NCI-H146 treated with DMSO at 0.1 percent for 48 hours (cell line): ENCODE results near the gene TNPO3.
"Not testable (repeated sequence)": the region's sequence is repeated elsewhere in the genome, so short reads cannot be mapped to it uniquely, and the experiment has no call there.

Source experiments
- DNase-seq: peaks from one replicate; lab custom pipeline; 2025; ENCODE audit not compliant: unreplicated experiment; lab: John Stamatoyannopoulos, UW

Gene TNPO3

DNA sequence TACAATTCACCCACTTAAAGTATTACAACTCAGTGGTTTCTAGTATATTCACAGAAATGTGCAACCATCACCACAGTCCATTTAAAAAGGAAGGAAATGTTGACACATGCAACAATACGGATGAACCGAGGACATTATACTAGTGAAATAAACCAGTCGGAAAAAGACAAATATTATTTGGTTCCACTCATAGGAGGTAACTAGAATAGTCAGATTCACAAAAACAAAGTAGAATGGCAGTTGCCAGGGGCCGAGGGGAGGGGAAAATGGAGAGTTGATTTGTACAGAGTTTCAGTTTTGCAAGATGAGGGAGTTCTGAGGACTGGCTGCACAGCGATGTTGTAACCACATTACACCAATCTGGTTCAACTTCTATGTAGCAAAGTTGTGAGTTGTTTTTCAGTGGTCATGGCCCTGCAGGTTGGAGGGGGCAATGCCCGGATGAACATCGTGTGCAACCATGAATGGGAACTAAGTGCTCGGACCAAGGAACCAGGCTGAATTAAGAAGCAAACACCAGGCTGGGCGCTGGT lies 17.6 kb upstream of the TNPO3 start:
- no peak for DNase-seq

DNA sequence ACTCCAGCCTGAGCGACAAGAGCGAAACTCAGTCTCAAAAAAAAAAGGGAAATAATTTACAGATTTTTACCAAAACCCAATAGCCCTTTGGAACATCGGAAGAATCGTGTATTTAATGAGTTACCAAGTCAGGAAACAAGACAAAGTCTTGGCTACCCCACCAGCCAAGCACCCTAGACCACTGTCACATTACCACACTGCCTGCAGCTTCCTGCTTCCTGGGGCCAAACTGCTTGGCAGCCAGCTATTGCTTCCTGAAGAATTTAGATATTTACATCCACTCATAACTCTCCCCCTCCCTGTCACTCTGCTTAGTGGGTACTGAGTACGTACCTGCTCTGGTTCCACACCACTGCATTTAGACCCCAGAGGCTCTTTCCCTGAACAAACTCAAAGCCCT lies 14.1 kb upstream of the TNPO3 start:
- no peak for DNase-seq

DNA sequence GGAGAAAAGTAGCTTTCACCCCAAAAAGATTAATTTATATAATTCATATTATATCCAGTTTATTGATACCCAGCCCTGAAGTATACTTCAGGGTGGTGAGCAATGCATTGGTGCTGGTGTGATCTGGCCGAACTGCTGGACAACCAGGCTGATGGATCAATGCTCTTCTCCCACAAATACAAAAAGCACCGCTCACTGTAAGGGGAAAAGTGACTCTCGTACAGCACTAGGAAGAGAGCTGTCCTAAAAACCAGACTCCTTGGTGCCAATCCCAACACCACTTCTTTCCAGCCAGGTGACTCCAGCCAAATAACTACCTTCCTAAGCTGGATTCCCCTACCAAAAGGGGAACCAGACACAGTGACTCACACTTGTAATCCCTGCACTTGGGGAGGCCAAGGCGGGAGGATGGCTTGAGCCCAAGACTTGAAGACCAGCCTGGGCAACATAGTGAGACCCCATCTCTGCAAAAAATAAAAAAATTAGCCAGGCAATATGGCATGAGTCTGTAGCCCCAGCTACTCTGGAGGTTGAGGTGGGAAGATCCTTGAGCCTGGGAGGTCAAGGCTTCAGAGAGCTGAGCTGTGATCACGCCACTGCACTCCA lies 13.1 kb upstream of the TNPO3 start:
- no peak for DNase-seq

DNA sequence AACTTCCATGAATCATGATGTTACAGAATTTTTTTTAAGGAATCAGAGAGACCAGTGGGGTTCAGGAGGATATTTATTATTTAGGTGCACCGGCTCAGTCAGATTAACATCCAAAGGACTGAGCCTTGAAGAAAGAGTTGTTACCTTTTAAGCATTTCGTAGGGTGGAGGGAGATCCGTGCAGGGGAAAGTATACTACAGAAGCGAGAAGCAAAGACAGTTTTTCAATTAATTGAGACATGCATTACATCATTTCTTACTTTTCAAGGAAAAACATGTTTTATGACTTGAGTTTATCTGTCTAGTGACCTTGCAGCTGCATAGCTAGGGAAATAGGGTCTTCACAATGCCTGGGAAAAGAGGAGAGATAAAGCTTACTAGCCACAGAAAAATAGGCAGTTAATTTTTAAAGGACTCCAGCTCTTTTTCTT lies 12.2 kb upstream of the TNPO3 start:
- not testable (repeated sequence) for DNase-seq

DNA sequence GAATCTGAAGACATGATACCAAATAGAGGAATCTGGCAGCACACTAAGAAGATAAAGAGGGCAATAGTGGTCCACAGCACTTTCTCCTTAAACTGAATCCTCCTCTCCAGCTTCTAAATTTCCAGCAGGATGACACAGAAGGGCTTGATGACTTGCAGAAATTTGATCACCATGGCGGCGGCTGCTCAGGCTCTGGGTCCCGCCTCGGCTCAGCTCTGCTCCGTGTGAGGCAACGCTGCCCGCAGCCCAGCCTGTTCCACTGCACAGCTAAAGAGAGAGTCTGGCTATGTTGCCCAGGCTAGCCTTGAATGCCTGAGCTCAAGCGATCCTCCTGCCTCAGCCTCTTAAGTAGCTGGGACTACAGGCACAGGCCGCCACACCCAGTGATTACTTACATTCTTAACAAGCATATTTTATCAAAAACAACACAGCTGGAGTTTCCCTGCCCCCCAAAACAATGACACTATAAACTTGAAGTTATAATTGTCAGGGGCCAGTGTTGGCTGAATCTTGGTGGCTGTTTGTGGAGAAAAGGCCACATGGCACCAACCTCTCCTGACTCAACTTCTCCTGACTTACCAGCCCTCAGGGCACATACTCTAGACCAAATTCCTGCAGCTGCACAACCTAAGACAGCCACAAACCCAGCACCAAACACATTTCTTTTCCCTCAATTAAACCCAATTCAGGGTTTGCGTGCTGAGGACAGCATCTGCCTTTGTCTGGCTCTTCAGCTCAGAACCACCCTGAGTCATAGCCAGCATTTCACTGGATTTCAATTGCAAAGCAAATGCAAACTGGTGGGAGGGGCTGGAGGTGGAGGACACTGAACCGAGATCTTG lies 11.6 kb upstream of the TNPO3 start:
- DNase-seq, result no peak

DNA sequence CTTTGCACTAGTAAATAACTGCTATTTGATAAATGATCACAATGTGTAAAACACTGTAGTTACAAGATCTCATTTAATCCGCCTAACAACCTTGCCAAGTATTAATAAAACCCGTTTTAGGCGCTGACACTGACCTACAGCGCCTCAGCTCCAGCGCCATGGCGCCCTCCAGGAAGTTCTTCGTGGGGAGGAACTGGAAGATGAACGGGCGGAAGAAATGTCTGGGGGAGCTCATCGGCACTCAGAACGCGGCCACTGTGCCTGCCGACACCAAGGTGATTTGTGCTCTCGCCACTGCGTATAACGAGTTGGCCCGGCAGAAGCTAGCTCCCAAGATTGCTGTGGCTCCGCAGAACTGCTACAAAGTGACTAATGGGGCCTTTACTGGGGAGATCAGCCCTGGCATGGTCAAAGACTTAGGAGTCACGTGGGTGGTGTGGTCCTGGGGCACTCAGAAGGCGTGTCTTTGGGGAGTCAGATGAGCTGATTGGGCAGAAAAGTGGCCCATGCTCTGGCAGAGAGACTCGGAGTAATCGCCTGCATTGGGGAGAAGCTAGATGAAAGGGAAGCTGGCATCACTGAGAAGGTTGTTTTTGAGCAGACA lies 1.1 kb upstream of the TNPO3 start:
- DNase-seq, result no peak

DNA sequence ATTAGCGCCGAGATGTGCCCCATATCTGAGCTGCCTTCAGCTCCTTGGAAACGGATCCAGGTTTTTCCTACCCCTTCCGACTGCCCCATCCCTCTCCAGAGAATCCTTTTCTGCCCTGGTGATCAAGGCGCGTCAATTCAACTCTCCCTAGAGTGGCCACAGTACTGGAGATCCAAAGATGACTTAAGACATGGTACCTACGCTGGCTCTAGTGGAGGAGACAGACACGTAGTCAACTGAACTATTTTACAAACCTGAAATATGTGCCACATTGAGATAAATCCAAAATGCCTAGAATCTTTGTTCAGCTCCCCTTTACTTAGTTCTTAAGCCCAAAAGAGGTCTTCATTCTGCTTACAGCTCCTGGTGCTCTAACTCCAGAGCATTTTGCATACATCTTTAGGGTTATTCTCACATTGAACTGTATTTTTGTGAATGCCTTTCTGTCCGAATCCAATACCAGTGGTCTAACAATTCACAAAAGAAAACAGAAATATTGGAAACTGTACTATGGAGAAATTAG lies 444 bp upstream of the TNPO3 start:
- DNase-seq, result no peak

DNA sequence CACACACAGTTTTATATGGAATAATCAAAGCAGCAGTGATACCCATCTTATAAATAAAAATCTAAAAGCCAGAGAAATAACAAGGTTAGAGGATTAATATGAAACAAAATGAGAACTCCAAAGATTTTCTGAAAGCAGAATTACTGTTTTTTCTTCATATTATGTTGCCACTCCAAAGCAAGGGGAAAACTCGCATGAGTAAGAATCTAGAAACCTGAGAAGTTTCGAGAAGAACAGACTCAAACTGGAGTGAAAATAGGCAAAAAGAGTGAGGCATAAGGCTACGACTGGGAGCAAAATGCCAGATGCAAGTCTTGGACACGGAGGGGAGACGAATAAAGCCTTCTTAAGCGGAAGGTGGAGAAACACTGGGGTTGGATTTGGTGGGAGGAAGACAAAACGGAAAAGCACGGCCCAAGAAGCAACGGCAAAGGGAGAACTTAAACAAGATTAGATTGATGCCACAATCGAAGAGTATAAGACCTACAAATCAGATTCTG lies 923 bp downstream of the TNPO3 start:
- DNase-seq, result no peak

DNA sequence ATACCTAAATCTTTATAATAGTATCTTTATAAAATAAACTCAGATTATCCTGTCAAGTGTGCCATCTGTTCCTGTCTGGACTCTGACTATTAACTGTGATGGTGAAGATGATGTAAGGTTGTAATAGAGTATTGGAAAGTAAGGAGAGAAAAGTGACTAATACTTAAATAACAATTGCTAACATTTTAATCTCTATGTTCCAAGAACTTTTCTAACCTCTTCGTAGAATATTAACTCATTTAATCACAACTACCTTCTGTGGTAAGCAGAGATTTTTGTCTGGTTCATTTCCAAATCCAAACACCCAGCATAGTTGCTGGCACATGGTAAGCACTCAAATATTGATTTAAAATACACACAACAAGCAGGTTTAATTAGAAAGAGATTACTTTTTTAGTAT lies 2.5 kb downstream of the TNPO3 start:
- DNase-seq, result no peak

DNA sequence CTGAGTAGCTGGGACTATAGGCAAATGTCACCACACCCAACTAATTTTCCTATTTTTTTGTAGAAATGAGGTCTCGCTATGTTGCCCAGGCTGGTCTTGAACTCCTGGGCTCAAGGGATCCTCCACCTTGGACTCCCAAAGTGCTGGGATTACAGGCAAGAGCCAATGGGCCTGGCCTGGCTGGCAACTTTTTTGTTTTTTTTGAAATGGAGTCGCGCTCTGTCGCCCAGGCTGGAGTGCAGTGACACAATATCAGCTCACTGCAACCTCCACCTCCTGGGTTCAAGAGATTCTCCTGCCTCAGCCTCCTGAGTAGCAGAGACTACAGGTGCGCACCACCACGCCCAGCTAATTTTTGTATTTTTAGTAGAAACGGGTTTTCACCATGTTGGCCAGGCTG lies 3.5 kb downstream of the TNPO3 start:
- not testable (repeated sequence) for DNase-seq

DNA sequence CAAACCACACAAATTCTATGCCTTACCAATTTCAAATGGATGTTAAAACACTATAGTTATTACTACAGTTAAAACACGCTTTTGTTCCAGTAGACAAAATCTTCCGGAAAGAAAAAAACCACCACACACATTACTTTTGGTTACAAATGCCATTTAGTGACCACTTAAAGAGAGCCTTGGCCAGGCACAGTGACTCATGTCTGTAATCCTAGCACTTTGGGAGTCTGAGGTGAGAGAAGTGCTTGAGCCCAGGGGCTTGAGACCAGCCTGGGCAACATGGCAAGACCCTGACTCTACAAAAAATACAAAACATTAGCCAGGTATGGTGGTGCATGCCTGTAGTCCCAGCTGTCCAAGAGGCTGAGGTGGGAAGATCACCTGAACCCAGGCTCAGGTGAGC lies 7.2 kb downstream of the TNPO3 start:
- no peak for DNase-seq

DNA sequence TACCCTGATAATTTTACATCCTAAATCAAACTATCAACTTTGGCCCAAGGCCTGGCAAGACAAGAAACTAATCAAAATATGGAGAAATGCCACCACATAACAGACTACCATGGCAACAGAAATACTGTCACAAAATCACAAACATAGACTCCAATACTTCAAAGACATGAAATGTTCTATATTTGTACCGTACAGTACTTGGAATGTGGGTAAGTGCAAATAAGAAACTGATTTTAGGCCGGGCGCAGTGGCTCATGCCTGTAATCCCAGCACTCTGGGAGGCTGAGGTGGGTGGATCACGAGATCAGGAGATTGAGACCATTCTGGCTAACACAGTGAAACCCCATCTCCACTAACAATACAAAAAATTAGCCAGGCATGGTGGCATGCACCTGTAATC lies 9.2 kb downstream of the TNPO3 start:
- DNase-seq, result no peak

DNA sequence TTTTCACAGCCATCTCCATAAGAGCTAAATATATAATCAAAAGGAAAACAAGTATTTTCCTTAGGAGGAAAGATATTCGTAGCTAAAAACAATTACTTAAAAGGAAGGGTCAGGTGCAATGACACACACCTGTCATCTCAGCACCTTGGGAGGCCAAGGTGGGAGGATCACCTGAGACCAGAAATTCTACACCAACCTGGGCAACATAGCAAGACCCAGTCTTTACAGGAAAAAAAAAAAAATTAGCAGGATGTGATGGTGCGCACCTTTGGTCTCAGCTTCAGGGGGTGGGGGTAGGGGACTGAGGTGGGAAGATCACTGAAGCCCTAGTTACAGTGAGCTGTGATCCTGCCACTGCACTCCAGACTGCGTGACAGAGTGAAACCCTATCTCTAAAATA lies 11.9 kb downstream of the TNPO3 start:
- no peak for DNase-seq

DNA sequence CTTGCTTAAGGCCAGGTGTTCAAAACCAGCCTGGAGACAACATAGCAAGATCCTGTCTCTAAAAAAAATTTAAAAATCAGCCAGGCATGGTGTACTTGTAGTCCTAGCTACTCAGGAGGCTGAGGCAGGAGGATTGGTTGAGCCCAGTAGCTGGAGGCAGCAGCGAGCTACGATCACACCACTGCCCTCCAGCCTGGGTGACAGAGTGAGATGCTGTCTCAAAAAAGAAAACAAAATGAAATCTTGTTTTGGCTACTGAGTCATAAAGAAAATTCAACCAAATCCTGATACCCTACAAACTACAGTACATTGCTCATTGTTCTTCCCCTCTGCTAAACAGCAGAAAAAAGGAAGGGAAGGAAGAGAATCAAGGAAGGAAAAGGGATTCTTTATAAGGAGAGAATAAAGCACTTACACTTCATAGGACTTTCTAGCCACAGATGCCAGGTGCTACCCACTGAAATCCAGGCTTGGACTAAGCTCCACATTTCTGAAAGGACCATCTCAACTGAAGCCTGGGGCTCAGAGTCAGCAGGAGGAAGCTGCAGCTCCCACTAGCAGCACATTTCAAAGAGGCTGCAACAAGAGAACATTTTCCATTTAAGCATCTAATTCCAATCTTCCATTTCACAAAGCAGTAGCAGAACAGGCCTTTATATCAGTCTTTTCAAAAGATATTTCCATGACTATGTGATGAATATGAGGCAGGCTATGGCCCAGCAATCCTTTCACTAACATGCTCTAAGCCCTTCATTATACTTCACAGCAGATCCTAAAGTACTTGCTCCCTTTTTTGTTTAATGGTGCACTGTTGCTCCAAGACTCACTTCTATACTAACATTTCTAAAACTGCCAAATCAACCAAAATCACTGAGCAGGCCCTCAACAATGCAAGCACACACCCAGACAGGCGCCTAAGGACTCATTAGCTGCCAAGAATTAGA lies 13.5 kb downstream of the TNPO3 start:
- no peak for DNase-seq

DNA sequence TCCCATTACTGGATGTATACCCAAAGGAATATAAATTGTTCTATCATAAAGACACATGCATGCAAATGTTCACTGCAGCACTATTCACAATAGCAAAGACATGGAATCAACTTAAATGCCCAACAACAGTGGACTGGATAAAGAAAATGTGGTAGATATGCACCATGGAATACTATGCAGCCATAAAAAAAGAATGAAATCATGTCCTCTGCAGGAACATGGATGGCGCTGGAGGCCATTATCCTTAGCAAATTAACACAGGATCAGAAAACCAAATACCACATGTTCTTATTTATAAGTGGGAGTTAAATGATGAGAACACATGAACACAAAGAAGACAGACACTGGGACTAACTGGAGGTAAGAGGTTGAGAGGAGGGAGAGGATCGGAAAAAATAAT lies 16.4 kb downstream of the TNPO3 start:
- DNase-seq, result not testable (repeated sequence)

DNA sequence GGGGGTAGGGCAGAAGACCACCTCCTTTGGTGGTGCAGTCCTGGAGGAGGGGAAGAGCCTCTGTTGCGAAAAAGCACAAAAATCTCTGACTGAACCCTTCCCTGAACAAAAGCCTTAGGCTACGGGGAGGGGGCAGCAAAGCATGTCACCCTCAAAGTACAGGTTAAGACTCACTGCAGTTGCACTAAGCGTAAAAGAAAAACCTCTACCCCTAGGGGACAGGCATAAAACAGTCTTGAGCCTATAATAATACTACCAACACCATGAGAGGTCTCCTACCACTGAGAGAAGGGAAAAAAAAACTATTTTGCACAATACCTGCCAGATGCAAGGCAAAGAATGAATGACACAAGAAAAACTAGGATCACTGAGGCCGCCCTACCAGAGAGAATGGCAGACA lies 17.3 kb downstream of the TNPO3 start:
- no peak for DNase-seq

DNA sequence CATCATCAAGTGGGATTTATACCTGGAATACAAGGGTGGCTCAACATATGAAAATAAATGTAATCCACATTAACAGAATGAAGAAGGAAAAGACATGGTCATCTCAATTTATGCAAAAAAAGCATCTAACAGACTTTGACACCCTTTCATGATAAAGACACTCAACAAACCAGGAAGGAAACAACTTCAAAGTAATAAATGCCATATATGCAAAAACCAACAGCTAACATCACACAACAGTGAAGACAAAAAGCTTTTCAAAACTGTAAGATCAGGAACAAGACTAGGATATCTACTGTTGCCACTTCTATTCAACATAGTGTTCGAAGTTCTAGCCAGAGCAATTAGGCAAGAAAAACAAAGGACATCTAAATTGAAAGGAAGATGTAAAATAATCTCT lies 22.9 kb downstream of the TNPO3 start:
- no peak for DNase-seq

DNA sequence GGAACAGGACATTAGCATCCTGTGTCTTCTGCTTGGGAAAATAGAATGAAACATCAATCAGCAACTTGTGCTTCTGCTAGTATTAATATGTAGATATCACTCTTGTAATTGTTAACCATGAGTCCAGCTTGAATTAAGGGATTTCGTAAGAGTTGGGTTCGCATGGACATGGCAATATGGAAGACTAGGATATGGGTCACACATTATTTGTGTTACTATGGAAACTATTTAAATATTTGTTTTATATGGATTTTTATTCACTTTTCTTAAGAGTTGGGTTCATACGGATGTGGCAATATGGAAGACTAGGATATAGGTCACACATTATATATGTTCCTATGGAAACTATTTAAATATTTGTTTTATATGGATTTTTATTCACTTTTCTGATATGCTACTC lies 24.5 kb downstream of the TNPO3 start:
- no peak for DNase-seq

DNA sequence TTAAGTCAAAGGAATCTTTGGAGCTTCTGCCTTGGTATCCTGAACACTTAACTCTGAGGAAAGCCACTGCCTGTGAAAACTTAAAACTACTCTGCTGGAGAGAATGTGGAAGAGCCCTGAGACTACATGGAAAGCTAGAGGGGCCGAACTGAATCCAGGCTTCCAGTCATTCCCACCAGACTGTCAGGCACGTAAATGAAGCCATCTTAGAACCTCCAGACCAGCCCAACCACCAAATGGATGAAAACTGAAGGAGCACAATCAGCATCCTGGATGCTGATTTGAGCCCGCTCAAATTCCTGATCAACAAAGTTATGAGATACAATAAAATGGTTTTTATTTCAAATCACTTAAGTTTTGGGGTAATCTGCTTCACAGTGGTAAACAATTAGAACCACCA lies 30.8 kb downstream of the TNPO3 start:
- no peak for DNase-seq

DNA sequence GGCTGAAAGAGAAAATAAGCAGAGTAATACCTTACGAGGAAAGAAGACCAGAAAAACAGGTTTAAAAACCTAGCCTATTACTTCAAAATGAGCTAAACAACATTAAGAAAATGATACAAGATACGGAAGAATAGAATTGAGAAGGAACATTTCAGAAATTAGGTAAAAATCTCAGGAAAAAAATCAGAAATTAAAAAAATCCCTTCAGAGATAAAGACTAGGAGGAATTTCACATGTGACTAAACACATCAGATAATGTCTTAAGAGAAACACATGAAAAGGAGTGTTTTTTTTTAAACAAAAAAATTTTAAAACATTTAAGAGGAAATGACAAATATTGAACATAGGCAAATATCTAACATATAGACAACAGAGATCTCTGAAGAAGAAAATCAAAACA lies 33.3 kb downstream of the TNPO3 start:
- no peak for DNase-seq
